ENCODE data around the gene SHC3.

SHC3 gene

GRCh38 chr9:89115426-89115825 is 63.2 kb downstream of the SHC3 start:
- no peak for TF ChIP-seq POLR2AphosphoS5 (IDR thresholded peaks at IDR 0.05; ENCODE audit: low read depth, low read length)
- TF ChIP-seq FOXP2 (optimal IDR thresholded peaks at IDR 0.05; ENCODE audit: borderline replicate concordance, extremely low read depth, extremely low read length, insufficient read depth) = no peak
- no peak for TF ChIP-seq TAF1 (IDR thresholded peaks at IDR 0.05; ENCODE audit: borderline replicate concordance, insufficient read depth, low read length)
- no peak for TF ChIP-seq SIN3A (IDR thresholded peaks at IDR 0.05; ENCODE audit: borderline replicate concordance, insufficient read depth, low read length)
- TF ChIP-seq, protein P1, sequence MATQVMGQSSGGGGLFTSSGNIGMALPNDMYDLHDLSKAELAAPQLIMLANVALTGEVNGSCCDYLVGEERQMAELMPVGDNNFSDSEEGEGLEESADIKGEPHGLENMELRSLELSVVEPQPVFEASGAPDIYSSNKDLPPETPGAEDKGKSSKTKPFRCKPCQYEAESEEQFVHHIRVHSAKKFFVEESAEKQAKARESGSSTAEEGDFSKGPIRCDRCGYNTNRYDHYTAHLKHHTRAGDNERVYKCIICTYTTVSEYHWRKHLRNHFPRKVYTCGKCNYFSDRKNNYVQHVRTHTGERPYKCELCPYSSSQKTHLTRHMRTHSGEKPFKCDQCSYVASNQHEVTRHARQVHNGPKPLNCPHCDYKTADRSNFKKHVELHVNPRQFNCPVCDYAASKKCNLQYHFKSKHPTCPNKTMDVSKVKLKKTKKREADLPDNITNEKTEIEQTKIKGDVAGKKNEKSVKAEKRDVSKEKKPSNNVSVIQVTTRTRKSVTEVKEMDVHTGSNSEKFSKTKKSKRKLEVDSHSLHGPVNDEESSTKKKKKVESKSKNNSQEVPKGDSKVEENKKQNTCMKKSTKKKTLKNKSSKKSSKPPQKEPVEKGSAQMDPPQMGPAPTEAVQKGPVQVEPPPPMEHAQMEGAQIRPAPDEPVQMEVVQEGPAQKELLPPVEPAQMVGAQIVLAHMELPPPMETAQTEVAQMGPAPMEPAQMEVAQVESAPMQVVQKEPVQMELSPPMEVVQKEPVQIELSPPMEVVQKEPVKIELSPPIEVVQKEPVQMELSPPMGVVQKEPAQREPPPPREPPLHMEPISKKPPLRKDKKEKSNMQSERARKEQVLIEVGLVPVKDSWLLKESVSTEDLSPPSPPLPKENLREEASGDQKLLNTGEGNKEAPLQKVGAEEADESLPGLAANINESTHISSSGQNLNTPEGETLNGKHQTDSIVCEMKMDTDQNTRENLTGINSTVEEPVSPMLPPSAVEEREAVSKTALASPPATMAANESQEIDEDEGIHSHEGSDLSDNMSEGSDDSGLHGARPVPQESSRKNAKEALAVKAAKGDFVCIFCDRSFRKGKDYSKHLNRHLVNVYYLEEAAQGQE (IDR thresholded peaks at IDR 0.05; ENCODE audit: insufficient read depth in 1 of 2, low read depth in 2 of 2, low read length in 2 of 2) = no peak

DNA sequence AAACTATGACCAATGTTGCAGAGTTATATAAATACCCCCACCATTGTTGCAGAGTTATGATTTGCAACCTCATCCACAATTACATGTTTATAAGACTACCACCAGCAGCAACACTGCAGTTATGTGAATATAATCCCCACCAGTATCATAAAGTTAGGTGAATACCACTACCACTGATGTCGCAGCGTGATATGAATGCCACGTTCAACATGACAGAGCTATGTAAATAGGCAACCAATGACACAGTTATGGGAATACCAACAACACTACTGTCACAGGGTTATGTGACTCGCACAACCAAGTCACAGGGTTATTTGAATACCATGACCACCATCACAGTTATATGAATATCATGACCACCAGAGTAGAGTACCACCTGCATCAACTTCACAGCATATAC is 63.9 kb downstream of the SHC3 start:
- TF ChIP-seq TAF1 (IDR thresholded peaks at IDR 0.05; ENCODE audit: borderline replicate concordance, insufficient read depth, low read length) = no peak
- no peak for TF ChIP-seq POLR2AphosphoS5 (IDR thresholded peaks at IDR 0.05; ENCODE audit: low read depth, low read length)
- no peak for TF ChIP-seq SIN3A (IDR thresholded peaks at IDR 0.05; ENCODE audit: borderline replicate concordance, insufficient read depth, low read length)
- TF ChIP-seq, protein P1 (IDR thresholded peaks at IDR 0.05; ENCODE audit: insufficient read depth in 1 of 2, low read depth in 2 of 2, low read length in 2 of 2) = no peak
- no peak for TF ChIP-seq FOXP2 (optimal IDR thresholded peaks at IDR 0.05; ENCODE audit: borderline replicate concordance, extremely low read depth, extremely low read length, insufficient read depth)

- no peak for TF ChIP-seq POLR2AphosphoS5 (IDR thresholded peaks at IDR 0.05; ENCODE audit: low read depth, low read length)
These were observed 64.8 kb downstream of the SHC3 start for GRCh38 chr9:89113851-89114250.

- TF ChIP-seq POLR2AphosphoS5 (IDR thresholded peaks at IDR 0.05; ENCODE audit: low read depth, low read length) = no peak
- TF ChIP-seq, protein P1 (IDR thresholded peaks at IDR 0.05; ENCODE audit: insufficient read depth in 1 of 2, low read depth in 2 of 2, low read length in 2 of 2) = no peak
- no peak for TF ChIP-seq TAF1 (IDR thresholded peaks at IDR 0.05; ENCODE audit: borderline replicate concordance, insufficient read depth, low read length)
These were observed 66.4 kb downstream of the SHC3 start for GRCh38 chr9:89112243-89112642.

DNA sequence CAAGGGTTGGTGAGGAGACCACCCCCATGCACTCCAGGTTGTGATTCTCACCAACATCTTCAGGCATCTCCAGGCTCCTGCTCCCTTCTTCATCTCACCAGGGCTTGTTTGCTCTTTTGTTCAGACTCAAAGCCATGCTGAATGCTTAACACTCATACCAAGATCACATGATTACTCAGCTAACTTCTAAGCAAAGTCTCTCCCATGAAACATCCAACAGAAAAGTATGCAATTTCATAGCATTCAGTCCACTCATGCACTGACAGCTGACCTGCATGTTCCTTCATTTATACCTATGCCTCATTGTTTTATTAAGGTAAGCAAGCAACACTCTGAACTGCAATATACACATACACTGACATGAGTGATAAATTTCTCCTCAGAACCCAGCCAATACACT is 69.0 kb downstream of the SHC3 start:
- no peak for TF ChIP-seq POLR2AphosphoS5 (IDR thresholded peaks at IDR 0.05; ENCODE audit: low read depth, low read length)
- no peak for TF ChIP-seq FOXP2 (optimal IDR thresholded peaks at IDR 0.05; ENCODE audit: borderline replicate concordance, extremely low read depth, extremely low read length, insufficient read depth)
- no peak for TF ChIP-seq SIN3A (IDR thresholded peaks at IDR 0.05; ENCODE audit: borderline replicate concordance, insufficient read depth, low read length)
- TF ChIP-seq, protein P1 (IDR thresholded peaks at IDR 0.05; ENCODE audit: insufficient read depth in 1 of 2, low read depth in 2 of 2, low read length in 2 of 2) = no peak
- no peak for TF ChIP-seq TAF1 (IDR thresholded peaks at IDR 0.05; ENCODE audit: borderline replicate concordance, insufficient read depth, low read length)
